Glutamatergic neuron (in vitro differentiated cells): ENCODE measurements around the gene ZNF430. TPM values are rescaled to one million over a fixed set of nuclear protein-coding genes. Genes with fewer than 3 reads are reported as not detected.

ENCODE experiments used
- DNase-seq: peaks from one replicate; pipeline ENCODE4 v3.0.0; 2022
- H3K27ac Mint-ChIP-seq: one replicate; pipeline ENCODE4 v1.8.0; 2020; ENCODE audit warnings: mild to moderate bottlenecking, mixed read lengths, inconsistent platforms; ENCODE audit not compliant: unreplicated experiment
- H3K27me3 Mint-ChIP-seq: one replicate; pipeline ENCODE4 v1.8.0; 2020; ENCODE audit warnings: mild to moderate bottlenecking, moderate library complexity, mixed read lengths, inconsistent platforms; ENCODE audit not compliant: unreplicated experiment
- H3K36me3 Mint-ChIP-seq: one replicate; pipeline ENCODE4 v1.8.0; 2020; ENCODE audit warnings: mild to moderate bottlenecking, mixed read lengths, inconsistent platforms; ENCODE audit not compliant: unreplicated experiment
- H3K4me1 Mint-ChIP-seq: one replicate; pipeline ENCODE4 v1.8.0; 2020; ENCODE audit warnings: mild to moderate bottlenecking, low read depth, mixed read lengths, inconsistent platforms; ENCODE audit not compliant: unreplicated experiment
- H3K4me3 Mint-ChIP-seq: one replicate; pipeline ENCODE4 v1.8.0; 2020; ENCODE audit warnings: mild to moderate bottlenecking, mixed read lengths, inconsistent platforms; ENCODE audit not compliant: unreplicated experiment
- H3K9me3 Mint-ChIP-seq: one replicate; pipeline ENCODE4 v1.8.0; 2020; ENCODE audit warnings: mild to moderate bottlenecking, moderate library complexity, mixed read lengths, inconsistent platforms; ENCODE audit not compliant: unreplicated experiment
- CTCF ChIP-seq: fragments of 200-600 bp; sonication (generic); IDR thresholded peaks from one replicate; pipeline ENCODE4 v1.5.0; 2021; ENCODE audit not compliant: partially characterized antibody, unreplicated experiment
- total RNA-seq: library from RNA; stranded (reverse); fragmentation: NEBNext Ultra II Directional; extraction: Animal tissue kit (Norgen Biotek cat#: 25700); gene quantifications from one replicate; pipeline ENCODE4 v1.2.1, GENCODE V29; 2021; ENCODE audit not compliant: unreplicated experiment

ZNF430 gene
- total RNA-seq, 1 donor from 2014 or later, result 19.9 TPM

GRCh38 chr19:21052902-21053301, 32.4 kb downstream of the ZNF430 start:
- peaks cover 29% of the 10 kb centered on the region for H3K36me3 Mint-ChIP-seq
- no peaks in the 10 kb centered on the region for H3K27me3 Mint-ChIP-seq
- H3K4me3 Mint-ChIP-seq, result no peak overlapping the region
- no peaks in the 10 kb centered on the region for H3K4me1 Mint-ChIP-seq
- no peak for TF ChIP-seq CTCF
- H3K27ac Mint-ChIP-seq, result no peak overlapping the region
- peaks cover 3% of the 10 kb centered on the region for H3K9me3 Mint-ChIP-seq
- no peak for DNase-seq

GRCh38 chr19:21065336-21065735, 44.9 kb downstream of the ZNF430 start:
- Mint-ChIP-seq H3K27ac (no peak overlapping the region), H3K4me3 (no peak overlapping the region), H3K36me3 (peaks cover 6% of the 10 kb centered on the region), H3K9me3 (peaks cover 3% of the 10 kb centered on the region), H3K4me1 (no peaks in the 10 kb centered on the region), H3K27me3 (no peaks in the 10 kb centered on the region)
- DNase-seq, result no peak
- TF ChIP-seq CTCF, result no peak

- H3K4me1 Mint-ChIP-seq, result peaks cover 6% of the 10 kb centered on the region
- peaks cover 2% of the 10 kb centered on the region for H3K9me3 Mint-ChIP-seq
Observed at GRCh38 chr19:21082011-21082975, 61.8 kb downstream of the ZNF430 start, which contains the start of gene ZNF714. ZNF714 (plus strand) TSS chr19:21082203; CDS start chr19:21098269, 16,066 bp downstream.

DNA sequence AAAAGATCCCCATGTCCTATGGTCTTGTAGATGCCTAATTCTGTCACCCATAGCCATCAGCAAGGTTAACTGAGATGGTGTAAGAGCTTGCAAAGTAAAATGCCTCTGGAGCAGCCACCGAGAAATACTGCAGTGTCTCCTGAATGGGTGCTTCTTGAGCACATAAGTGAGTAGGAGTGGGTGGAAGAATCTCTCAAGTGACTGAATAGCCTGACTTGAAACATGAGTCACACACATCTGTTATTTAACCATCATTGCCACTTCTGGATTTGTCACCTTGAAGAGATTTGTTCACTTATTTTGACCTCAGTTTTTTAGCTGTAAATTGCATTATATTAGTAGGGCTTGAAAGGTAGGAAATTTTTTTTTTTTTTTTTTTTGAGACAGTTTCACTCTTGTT, 63.9 kb downstream of the ZNF430 start:
- Mint-ChIP-seq H3K27me3 (no peaks in the 10 kb centered on the region), H3K4me1 (peaks cover 6% of the 10 kb centered on the region), H3K36me3 (peaks cover 5% of the 10 kb centered on the region), H3K4me3 (no peak overlapping the region), H3K9me3 (peaks cover 2% of the 10 kb centered on the region), H3K27ac (no peak overlapping the region)
- no peak for TF ChIP-seq CTCF
- DNase-seq, result no peak

More at GRCh38 chr19:21082011-21082975, 61.8 kb downstream of the ZNF430 start, which contains the start of gene ZNF714:
- no peak for TF ChIP-seq CTCF
- Mint-ChIP-seq H3K4me3 (peak within 1 kb of the TSS; percentile 95), H3K36me3 (peaks cover 5% of the 10 kb centered on the region), H3K27me3 (no peaks in the 10 kb centered on the region), H3K27ac (peak within 1 kb of the TSS; percentile 98)
- DNase-seq, result peak; percentile 81

GRCh38 chr19:21087871-21088270, 67.4 kb downstream of the ZNF430 start:
- Mint-ChIP-seq H3K27ac (no peak overlapping the region), H3K27me3 (no peaks in the 10 kb centered on the region), H3K4me3 (no peak overlapping the region), H3K9me3 (no peaks in the 10 kb centered on the region), H3K4me1 (peaks cover 6% of the 10 kb centered on the region), H3K36me3 (no peaks in the 10 kb centered on the region)
- no peak for DNase-seq
- no peak for TF ChIP-seq CTCF
